ENCODE measurements around the gene SLC39A1.

DNA sequence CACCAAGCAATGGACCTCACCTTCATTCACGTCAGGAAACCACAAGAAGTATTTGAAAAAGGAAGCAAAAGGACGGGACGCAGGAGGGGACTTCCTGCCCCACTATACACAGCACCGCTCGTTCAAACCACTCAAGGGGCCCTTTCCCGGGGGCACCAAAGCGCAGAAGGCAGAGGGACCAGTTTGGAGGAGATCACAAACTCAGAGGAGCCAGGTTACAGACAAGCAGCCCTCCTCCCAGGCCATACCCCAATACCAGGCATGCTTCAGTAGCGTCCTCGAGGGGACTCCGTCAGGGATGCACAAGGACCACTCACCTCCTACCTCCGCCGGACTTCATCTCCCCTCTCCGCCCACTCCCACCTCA, 5.6 kb downstream of the SLC39A1 start:
- TF ChIP-seq TCF12 (IDR thresholded peaks at IDR 0.05): no peak
- no peak for TF ChIP-seq FOXJ3 (CRISPR knock-in tag; IDR thresholded peaks at IDR 0.05)
- TF ChIP-seq, protein P1, sequence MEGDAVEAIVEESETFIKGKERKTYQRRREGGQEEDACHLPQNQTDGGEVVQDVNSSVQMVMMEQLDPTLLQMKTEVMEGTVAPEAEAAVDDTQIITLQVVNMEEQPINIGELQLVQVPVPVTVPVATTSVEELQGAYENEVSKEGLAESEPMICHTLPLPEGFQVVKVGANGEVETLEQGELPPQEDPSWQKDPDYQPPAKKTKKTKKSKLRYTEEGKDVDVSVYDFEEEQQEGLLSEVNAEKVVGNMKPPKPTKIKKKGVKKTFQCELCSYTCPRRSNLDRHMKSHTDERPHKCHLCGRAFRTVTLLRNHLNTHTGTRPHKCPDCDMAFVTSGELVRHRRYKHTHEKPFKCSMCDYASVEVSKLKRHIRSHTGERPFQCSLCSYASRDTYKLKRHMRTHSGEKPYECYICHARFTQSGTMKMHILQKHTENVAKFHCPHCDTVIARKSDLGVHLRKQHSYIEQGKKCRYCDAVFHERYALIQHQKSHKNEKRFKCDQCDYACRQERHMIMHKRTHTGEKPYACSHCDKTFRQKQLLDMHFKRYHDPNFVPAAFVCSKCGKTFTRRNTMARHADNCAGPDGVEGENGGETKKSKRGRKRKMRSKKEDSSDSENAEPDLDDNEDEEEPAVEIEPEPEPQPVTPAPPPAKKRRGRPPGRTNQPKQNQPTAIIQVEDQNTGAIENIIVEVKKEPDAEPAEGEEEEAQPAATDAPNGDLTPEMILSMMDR (IDR thresholded peaks at IDR 0.05): no peak
- no peak for TF ChIP-seq RCOR1 (IDR thresholded peaks at IDR 0.05; ENCODE audit: low read length)
- no peak for TF ChIP-seq TAF1 (IDR thresholded peaks at IDR 0.05; ENCODE audit: borderline replicate concordance, low read depth, low read length)
- no peak for TF ChIP-seq SIN3A (IDR thresholded peaks at IDR 0.05; ENCODE audit: borderline replicate concordance, low read depth, low read length)
- TF ChIP-seq GATA2 (CRISPR knock-in tag; IDR thresholded peaks at IDR 0.05): no peak
- TF ChIP-seq RAD21 (IDR thresholded peaks at IDR 0.05; ENCODE audit: low read length): no peak
- no peak for TF ChIP-seq NFIC (IDR thresholded peaks at IDR 0.05; ENCODE audit: borderline replicate concordance)
- TF ChIP-seq EP300 (IDR thresholded peaks at IDR 0.05; ENCODE audit: borderline replicate concordance in 1 of 2, low read depth in 1 of 2, low read length in 1 of 2): no peak
- TF ChIP-seq, protein P2, sequence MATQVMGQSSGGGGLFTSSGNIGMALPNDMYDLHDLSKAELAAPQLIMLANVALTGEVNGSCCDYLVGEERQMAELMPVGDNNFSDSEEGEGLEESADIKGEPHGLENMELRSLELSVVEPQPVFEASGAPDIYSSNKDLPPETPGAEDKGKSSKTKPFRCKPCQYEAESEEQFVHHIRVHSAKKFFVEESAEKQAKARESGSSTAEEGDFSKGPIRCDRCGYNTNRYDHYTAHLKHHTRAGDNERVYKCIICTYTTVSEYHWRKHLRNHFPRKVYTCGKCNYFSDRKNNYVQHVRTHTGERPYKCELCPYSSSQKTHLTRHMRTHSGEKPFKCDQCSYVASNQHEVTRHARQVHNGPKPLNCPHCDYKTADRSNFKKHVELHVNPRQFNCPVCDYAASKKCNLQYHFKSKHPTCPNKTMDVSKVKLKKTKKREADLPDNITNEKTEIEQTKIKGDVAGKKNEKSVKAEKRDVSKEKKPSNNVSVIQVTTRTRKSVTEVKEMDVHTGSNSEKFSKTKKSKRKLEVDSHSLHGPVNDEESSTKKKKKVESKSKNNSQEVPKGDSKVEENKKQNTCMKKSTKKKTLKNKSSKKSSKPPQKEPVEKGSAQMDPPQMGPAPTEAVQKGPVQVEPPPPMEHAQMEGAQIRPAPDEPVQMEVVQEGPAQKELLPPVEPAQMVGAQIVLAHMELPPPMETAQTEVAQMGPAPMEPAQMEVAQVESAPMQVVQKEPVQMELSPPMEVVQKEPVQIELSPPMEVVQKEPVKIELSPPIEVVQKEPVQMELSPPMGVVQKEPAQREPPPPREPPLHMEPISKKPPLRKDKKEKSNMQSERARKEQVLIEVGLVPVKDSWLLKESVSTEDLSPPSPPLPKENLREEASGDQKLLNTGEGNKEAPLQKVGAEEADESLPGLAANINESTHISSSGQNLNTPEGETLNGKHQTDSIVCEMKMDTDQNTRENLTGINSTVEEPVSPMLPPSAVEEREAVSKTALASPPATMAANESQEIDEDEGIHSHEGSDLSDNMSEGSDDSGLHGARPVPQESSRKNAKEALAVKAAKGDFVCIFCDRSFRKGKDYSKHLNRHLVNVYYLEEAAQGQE (IDR thresholded peaks at IDR 0.05; ENCODE audit: low read depth, low read length): no peak
- no peak for TF ChIP-seq YY1 (IDR thresholded peaks at IDR 0.05; ENCODE audit: low read depth)

Data from SK-N-SH (cell line).